ENCODE measurements around the gene IL22RA2. TPM values are rescaled to one million over a fixed set of nuclear protein-coding genes. Genes with fewer than 3 reads are reported as not detected.
A peak's percentile ranks its signal among the peaks of the same experiment; 100 is the strongest.

The IL22RA2 gene
- total and polyA plus RNA-seq, 2 of the 13 experiments (the other 11 are each of a cell fraction or from before 2014, with no cell fraction given): not detected

- TF ChIP-seq ZHX1 (CRISPR knock-in tag; IDR thresholded peaks at IDR 0.05; ENCODE audit: low read depth) (peak; percentile 87), ZNF280B (CRISPR knock-in tag; IDR thresholded peaks at IDR 0.05; ENCODE audit: borderline replicate concordance) (peak; percentile 85; the same call in 1 of the 2 replicates), CEBPB (IDR thresholded peaks at IDR 0.05; ENCODE audit: borderline replicate concordance, low read depth, low read length) (peak; percentile 91; the same call in 1 of the 2 replicates), CBFB (CRISPR knock-in tag; IDR thresholded peaks at IDR 0.05) (peak; percentile 92), KDM4B (CRISPR knock-in tag; IDR thresholded peaks at IDR 0.05) (peak; percentile 57; the same call in 1 of the 2 replicates), TCF12 (IDR thresholded peaks at IDR 0.05) (no peak), TCF12 (CRISPR knock-in tag; IDR thresholded peaks at IDR 0.05) (peak; percentile 72; the same call in 1 of the 2 replicates), E2F2 (CRISPR knock-in tag; IDR thresholded peaks at IDR 0.05; ENCODE audit: borderline replicate concordance) (peak; percentile 76; the same call in 1 of the 2 replicates), ZNF720 (CRISPR knock-in tag; IDR thresholded peaks at IDR 0.05) (no peak), AKNA (CRISPR knock-in tag; IDR thresholded peaks at IDR 0.05; ENCODE audit: borderline replicate concordance) (no peak), ZNF432 (CRISPR knock-in tag; IDR thresholded peaks at IDR 0.05; ENCODE audit: borderline replicate concordance) (no peak), ZNF777 (CRISPR knock-in tag; IDR thresholded peaks at IDR 0.05) (peak; percentile 83), LRRFIP1 (CRISPR knock-in tag; conservative IDR thresholded peaks at IDR 0.05) (no peak), ZNF230 (CRISPR knock-in tag; IDR thresholded peaks at IDR 0.05) (peak; percentile 65; the same call in 1 of the 2 replicates), NFKBIZ (CRISPR knock-in tag; IDR thresholded peaks at IDR 0.05) (peak; percentile 32; the same call in 1 of the 2 replicates)
Measured at GRCh38 chr6:137218917-137219663, 45.6 kb upstream of the IL22RA2 start, which contains the start of gene IFNGR1 (continued).

All from HepG2 (cell line).